HepG2 (cell line): Measurements from ENCODE around the gene MAP3K9. TPM values are rescaled to one million over a fixed set of nuclear protein-coding genes. Genes with fewer than 3 reads are reported as not detected.

ENCODE experiments used
- BORCS8-MEF2B ChIP-seq: sonication (generic); formaldehyde crosslinking; IDR thresholded peaks from 2 replicates; pipeline ENCODE4 v1.8.0; 2022; ENCODE audit warnings: mild to moderate bottlenecking, missing genetic modification reagents
- CCDC6 ChIP-seq: sonication (generic); formaldehyde crosslinking; IDR thresholded peaks from 2 replicates; pipeline ENCODE4 v1.8.1; 2022; ENCODE audit warnings: mild to moderate bottlenecking, missing genetic modification reagents, moderate library complexity
- EED ChIP-seq: sonication (generic); formaldehyde crosslinking; IDR thresholded peaks from 2 replicates; pipeline ENCODE4 v1.5.0; 2020; ENCODE audit warnings: mild to moderate bottlenecking, missing genetic modification reagents
- ETV6 ChIP-seq: sonication (generic); formaldehyde crosslinking; conservative IDR thresholded peaks from 2 replicates; pipeline ENCODE4 v1.4.0; 2020; ENCODE audit warnings: missing genetic modification reagents
- KDM1A ChIP-seq: IDR thresholded peaks from 2 replicates; pipeline ENCODE4 v1.6.1; 2016; ENCODE audit warnings: missing compliant biosample characterization
- KMT2B ChIP-seq: IDR thresholded peaks from 2 replicates; pipeline ENCODE4 v1.6.1; 2016; ENCODE audit warnings: missing genetic modification reagents, missing compliant biosample characterization
- REL ChIP-seq: sonication (generic); formaldehyde crosslinking; conservative IDR thresholded peaks from 2 replicates; pipeline ENCODE4 v1.8.0; 2022; ENCODE audit warnings: mild to moderate bottlenecking, missing genetic modification reagents, moderate library complexity
- SOX6 ChIP-seq, 2 experiments: fragments of 450-650 bp in 1 of 2; sonication (generic) in 1 of 2; formaldehyde crosslinking in 1 of 2; IDR thresholded peaks; 2 replicates each; pipeline versions ENCODE4 v1.4.0 to v1.6.1; 2017 to 2020; ENCODE audit warnings: antibody characterized with exemption in 1 of 2, mild to moderate bottlenecking in 1 of 2, missing genetic modification reagents in 1 of 2
- TARDBP ChIP-seq: sonication (generic); formaldehyde crosslinking; IDR thresholded peaks from 2 replicates; pipeline ENCODE4 v1.8.0; 2022; ENCODE audit warnings: mild to moderate bottlenecking, missing genetic modification reagents
- ZNF225 ChIP-seq: sonication (generic); formaldehyde crosslinking; IDR thresholded peaks from 2 replicates; pipeline ENCODE4 v1.4.0; 2020; ENCODE audit warnings: mild to moderate bottlenecking, missing genetic modification reagents
- ZNF260 ChIP-seq: sonication (generic); formaldehyde crosslinking; IDR thresholded peaks from 2 replicates; pipeline ENCODE4 v1.4.0; 2020; ENCODE audit warnings: missing genetic modification reagents, low read depth, mild to moderate bottlenecking, borderline replicate concordance
- ZNF619 ChIP-seq: sonication (generic); formaldehyde crosslinking; IDR thresholded peaks from 2 replicates; pipeline ENCODE4 v1.4.0; 2020; ENCODE audit warnings: mild to moderate bottlenecking, missing genetic modification reagents
- ZSCAN12 ChIP-seq: sonication (generic); formaldehyde crosslinking; IDR thresholded peaks from 2 replicates; pipeline ENCODE4 v1.9.0; 2021; ENCODE audit warnings: mild to moderate bottlenecking, missing genetic modification reagents
- polyA plus RNA-seq, 8 experiments: library from polyadenylated mRNA; depleted of rRNA in 3 of 8; stranded (reverse) in 7 of 8; unstranded in 1 of 8; fragments of >200 nt; fragmentation: Illumina TruSeq in 4 of 8; extraction: Trizol in 4 of 8; gene quantifications; 2 replicates each; pipeline versions ENCODE4 v1.2.1 to v1.2.3, GENCODE V29; 2011 to 2016; ENCODE audit warnings: low read depth in 4 of 8, missing spikeins in 1 of 8, mixed read lengths in 1 of 8; ENCODE audit not compliant: insufficient read depth in 1 of 8
- total RNA-seq, 5 experiments: library from RNA; depleted of rRNA; stranded (reverse); fragments of >200 nt; fragmentation: Illumina TruSeq; extraction: Trizol; gene quantifications; 2 replicates each; pipeline ENCODE4 v1.2.3, GENCODE V29; 2016; ENCODE audit warnings: low read depth in 1 of 5
- TF ChIP-seq, protein P1 (sequence below): sonication (generic); formaldehyde crosslinking; IDR thresholded peaks from 2 replicates; pipeline ENCODE4 v1.5.0; 2020; ENCODE audit warnings: mild to moderate bottlenecking, missing genetic modification reagents, moderate library complexity
- TF ChIP-seq, protein P2 (sequence below): sonication (generic); formaldehyde crosslinking; IDR thresholded peaks from 2 replicates; pipeline ENCODE4 v1.8.1; 2023; ENCODE audit warnings: mild to moderate bottlenecking, inconsistent platforms, moderate library complexity, missing genetic modification reagents, borderline replicate concordance
- TF ChIP-seq, protein P3 (sequence below): sonication (generic); formaldehyde crosslinking; IDR thresholded peaks from 2 replicates; pipeline ENCODE4 v1.4.0; 2020; ENCODE audit warnings: missing genetic modification reagents
- TF ChIP-seq, protein P4 (sequence below), 2 experiments: fragments of 450-650 bp in 1 of 2; sonication (generic) in 1 of 2; formaldehyde crosslinking; IDR thresholded peaks; 2 replicates each; pipeline versions ENCODE4 v1.5.0 to v1.8.0; 2020 to 2022; ENCODE audit warnings: mild to moderate bottlenecking in 1 of 2, missing genetic modification reagents in 1 of 2
- TF ChIP-seq, protein P5 (sequence below): sonication (generic); formaldehyde crosslinking; IDR thresholded peaks from 2 replicates; pipeline ENCODE4 v1.4.0; 2020; ENCODE audit warnings: mild to moderate bottlenecking, missing genetic modification reagents

MAP3K9 gene
- total and polyA plus RNA-seq, 2 of the 13 experiments (the other 11 are each of a cell fraction or from before 2014, with no cell fraction given): 4.3 to 4.5 TPM

DNA sequence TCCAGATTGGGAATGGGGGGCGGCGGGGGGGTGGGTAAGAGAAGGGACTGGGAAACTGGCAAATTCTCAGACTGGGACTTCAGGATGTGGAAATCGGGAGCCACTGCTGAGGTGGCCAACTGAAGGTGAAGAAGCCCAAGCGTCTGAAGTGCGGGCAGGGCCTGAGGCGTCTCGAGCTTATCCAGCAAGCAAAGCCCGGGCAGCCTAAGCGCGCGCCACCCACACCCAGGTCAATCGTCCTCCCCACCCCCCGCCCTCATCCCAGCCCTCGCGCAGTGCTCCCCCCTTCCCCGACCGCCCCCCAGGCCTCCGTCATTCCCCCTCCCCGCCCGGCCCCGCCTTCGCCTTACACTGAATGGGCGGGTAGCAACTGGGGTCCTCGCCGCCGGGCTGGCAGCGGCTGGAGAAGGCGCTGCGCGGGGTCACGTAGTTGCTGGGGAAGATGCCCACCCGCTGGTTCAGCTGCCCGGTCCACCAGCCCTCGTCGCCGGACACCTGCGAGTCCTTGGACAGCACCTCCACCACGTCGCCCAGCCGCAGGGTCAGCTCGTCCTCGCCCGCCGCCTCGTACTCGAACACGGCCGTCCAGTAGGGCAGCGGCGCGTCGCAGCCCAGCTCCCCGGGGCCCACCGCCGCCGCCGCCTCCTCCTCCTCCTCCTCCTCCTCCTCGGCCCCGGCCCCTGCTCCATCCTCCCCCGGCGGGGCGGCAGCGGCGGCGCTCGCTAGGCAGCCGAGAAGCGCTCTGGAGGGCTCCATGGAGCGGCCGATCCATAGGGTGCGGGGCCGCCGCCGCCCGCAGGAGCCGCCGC, 693 bp downstream of the MAP3K9 start (continued):
- TF ChIP-seq, protein P1, sequence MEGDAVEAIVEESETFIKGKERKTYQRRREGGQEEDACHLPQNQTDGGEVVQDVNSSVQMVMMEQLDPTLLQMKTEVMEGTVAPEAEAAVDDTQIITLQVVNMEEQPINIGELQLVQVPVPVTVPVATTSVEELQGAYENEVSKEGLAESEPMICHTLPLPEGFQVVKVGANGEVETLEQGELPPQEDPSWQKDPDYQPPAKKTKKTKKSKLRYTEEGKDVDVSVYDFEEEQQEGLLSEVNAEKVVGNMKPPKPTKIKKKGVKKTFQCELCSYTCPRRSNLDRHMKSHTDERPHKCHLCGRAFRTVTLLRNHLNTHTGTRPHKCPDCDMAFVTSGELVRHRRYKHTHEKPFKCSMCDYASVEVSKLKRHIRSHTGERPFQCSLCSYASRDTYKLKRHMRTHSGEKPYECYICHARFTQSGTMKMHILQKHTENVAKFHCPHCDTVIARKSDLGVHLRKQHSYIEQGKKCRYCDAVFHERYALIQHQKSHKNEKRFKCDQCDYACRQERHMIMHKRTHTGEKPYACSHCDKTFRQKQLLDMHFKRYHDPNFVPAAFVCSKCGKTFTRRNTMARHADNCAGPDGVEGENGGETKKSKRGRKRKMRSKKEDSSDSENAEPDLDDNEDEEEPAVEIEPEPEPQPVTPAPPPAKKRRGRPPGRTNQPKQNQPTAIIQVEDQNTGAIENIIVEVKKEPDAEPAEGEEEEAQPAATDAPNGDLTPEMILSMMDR (CRISPR knock-in tag): no peak
- TF ChIP-seq KDM1A (CRISPR knock-in tag) (no peak), KMT2B (CRISPR knock-in tag) (no peak), BORCS8-MEF2B (CRISPR knock-in tag) (no peak), CCDC6 (CRISPR knock-in tag) (no peak; the same call in 1 of the 2 replicates), SOX6 (IDR thresholded peaks at IDR 0.05) (no peak), SOX6 (CRISPR knock-in tag; IDR thresholded peaks at IDR 0.05) (peak; percentile 18; the same call in 1 of the 2 replicates), ZNF225 (CRISPR knock-in tag) (no peak), EED (CRISPR knock-in tag) (no peak), ZNF619 (CRISPR knock-in tag) (no peak), ZSCAN12 (CRISPR knock-in tag) (no peak), REL (CRISPR knock-in tag) (no peak), ETV6 (no peak), TARDBP (no peak), ZNF260 (CRISPR knock-in tag) (no peak)
- TF ChIP-seq, protein P2, sequence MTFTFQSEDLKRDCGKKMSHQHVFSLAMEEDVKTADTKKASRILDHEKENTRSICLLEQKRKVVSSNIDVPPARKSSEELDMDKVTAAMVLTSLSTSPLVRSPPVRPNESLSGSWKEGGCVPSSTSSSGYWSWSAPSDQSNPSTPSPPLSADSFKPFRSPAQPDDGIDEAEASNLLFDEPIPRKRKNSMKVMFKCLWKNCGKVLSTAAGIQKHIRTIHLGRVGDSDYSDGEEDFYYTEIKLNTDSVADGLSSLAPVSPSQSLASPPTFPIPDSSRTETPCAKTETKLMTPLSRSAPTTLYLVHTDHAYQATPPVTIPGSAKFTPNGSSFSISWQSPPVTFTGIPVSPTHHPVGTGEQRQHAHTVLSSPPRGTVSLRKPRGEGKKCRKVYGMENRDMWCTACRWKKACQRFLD: 0 out of 2 replicates have a peak, but pooled peaks have one; percentile 23
- TF ChIP-seq, protein P3, sequence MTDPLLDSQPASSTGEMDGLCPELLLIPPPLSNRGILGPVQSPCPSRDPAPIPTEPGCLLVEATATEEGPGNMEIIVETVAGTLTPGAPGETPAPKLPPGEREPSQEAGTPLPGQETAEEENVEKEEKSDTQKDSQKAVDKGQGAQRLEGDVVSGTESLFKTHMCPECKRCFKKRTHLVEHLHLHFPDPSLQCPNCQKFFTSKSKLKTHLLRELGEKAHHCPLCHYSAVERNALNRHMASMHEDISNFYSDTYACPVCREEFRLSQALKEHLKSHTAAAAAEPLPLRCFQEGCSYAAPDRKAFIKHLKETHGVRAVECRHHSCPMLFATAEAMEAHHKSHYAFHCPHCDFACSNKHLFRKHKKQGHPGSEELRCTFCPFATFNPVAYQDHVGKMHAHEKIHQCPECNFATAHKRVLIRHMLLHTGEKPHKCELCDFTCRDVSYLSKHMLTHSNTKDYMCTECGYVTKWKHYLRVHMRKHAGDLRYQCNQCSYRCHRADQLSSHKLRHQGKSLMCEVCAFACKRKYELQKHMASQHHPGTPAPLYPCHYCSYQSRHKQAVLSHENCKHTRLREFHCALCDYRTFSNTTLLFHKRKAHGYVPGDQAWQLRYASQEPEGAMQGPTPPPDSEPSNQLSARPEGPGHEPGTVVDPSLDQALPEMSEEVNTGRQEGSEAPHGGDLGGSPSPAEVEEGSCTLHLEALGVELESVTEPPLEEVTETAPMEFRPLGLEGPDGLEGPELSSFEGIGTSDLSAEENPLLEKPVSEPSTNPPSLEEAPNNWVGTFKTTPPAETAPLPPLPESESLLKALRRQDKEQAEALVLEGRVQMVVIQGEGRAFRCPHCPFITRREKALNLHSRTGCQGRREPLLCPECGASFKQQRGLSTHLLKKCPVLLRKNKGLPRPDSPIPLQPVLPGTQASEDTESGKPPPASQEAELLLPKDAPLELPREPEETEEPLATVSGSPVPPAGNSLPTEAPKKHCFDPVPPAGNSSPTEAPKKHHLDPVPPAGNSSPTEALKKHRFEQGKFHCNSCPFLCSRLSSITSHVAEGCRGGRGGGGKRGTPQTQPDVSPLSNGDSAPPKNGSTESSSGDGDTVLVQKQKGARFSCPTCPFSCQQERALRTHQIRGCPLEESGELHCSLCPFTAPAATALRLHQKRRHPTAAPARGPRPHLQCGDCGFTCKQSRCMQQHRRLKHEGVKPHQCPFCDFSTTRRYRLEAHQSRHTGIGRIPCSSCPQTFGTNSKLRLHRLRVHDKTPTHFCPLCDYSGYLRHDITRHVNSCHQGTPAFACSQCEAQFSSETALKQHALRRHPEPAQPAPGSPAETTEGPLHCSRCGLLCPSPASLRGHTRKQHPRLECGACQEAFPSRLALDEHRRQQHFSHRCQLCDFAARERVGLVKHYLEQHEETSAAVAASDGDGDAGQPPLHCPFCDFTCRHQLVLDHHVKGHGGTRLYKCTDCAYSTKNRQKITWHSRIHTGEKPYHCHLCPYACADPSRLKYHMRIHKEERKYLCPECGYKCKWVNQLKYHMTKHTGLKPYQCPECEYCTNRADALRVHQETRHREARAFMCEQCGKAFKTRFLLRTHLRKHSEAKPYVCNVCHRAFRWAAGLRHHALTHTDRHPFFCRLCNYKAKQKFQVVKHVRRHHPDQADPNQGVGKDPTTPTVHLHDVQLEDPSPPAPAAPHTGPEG (CRISPR knock-in tag): peak; percentile 36; the same call in 1 of the 2 replicates
- TF ChIP-seq, protein P4, sequence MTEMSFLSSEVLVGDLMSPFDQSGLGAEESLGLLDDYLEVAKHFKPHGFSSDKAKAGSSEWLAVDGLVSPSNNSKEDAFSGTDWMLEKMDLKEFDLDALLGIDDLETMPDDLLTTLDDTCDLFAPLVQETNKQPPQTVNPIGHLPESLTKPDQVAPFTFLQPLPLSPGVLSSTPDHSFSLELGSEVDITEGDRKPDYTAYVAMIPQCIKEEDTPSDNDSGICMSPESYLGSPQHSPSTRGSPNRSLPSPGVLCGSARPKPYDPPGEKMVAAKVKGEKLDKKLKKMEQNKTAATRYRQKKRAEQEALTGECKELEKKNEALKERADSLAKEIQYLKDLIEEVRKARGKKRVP (CRISPR knock-in tag; IDR thresholded peaks at IDR 0.05): no peak
- TF ChIP-seq, protein P5, sequence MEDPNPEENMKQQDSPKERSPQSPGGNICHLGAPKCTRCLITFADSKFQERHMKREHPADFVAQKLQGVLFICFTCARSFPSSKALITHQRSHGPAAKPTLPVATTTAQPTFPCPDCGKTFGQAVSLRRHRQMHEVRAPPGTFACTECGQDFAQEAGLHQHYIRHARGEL: no peak
